GM18861 (cell line): ENCODE results near the gene MVB12A.
A peak's percentile ranks its signal among the peaks of the same experiment; 100 is the strongest.

Source experiments
- ATAC-seq: cut with Tn5 transposase; IDR thresholded peaks from one replicate; pipeline ENCODE4 v1.9.1; 2021; ENCODE audit not compliant: unreplicated experiment

Gene MVB12A

GRCh38 chr19:17441241-17442021 lies 21.6 kb downstream of the MVB12A start:
- ATAC-seq = no peak

- ATAC-seq = no peak
These were observed 25.8 kb downstream of the MVB12A start for GRCh38 chr19:17445526-17446165.

- no peak for ATAC-seq
These were observed 27.9 kb downstream of the MVB12A start for GRCh38 chr19:17447704-17448130.

DNA sequence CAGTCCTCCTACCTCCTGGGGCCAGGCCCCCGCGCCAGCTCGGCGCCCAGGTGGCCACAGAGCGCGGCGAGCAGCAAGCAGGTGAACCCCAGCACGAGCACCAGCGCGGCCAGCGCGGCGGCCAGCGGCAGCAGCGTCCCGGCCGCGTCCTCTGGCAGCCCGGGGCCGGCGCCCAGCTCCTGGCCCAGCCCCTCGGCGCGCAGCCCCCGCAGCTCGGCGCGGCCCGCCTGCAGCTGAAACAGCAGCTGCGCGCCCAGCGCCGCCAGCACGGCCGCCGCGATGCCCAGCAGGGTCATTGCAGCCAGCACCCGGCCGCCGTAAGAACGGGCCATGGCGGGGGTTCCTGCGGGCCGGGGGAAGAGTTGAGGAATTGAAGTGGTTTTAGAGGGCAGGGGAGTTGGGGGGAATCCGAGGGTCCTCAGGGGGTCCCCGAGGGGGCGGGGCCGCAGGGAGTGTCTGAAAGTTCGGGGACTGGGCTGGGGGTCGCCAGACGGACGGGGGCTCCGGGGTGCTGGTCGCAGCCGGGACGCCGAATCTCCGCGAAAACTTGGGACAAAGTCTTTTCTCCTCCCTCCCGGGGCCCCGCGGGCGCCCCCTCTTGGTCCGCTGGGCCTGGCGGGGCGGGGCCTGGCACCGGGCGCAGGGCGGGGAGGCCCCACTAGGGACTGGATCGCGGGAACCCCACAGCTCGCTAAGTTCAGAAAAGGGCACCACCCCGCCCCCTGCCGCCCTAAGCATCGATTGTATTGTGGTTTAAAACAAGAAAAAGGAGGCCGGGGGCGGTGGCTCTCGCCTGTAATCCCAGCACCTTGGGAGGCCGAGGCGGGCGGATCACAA lies 28.5 kb downstream of the MVB12A start, which contains the start of gene TMEM221:
TMEM221 (minus strand) TSS at position 538 of the 837 bp plus-strand sequence; CDS start at position 332, 206 bp downstream.
- no peak for ATAC-seq

DNA sequence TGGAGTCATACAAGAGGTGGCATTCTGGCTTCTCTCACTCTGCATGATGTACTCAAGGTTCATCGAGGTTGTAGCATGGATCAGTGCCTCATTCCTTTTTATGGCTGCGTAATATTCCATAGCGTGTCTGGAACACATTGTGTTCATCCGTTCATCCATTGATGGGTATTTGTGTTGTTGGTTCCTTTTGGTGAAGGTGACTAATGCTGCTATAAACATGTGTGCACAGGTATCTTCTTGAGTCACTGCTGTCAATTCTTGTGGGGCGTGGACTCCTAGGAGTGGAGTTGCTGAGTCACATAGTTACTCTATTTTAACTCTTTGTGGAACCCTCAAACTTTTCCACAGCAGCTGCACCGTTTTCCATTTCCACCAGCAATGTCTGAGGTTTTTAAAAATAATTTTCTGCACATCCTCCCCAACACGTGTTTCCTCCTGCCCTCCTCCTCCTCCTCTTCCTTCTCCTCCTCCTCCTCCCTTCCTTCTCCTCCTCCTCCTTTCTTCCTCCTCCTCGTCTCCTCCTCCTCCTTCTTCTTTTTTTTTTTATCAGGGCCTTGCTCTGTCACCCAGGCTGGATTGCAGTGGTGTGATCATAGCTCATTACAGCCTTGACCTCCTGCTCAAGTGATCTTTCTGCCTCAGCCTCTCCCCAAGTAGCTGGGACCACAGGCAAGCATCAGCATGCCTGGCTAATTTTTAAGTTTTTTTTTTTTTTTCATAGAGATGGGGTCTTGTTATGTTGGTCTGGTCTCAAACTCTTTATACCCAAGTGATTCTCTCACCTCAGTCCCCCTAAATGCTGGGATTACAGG lies 30.6 kb downstream of the MVB12A start:
- ATAC-seq = no peak

- no peak for ATAC-seq
These were observed 32.0 kb downstream of the MVB12A start for GRCh38 chr19:17451820-17452219.

DNA sequence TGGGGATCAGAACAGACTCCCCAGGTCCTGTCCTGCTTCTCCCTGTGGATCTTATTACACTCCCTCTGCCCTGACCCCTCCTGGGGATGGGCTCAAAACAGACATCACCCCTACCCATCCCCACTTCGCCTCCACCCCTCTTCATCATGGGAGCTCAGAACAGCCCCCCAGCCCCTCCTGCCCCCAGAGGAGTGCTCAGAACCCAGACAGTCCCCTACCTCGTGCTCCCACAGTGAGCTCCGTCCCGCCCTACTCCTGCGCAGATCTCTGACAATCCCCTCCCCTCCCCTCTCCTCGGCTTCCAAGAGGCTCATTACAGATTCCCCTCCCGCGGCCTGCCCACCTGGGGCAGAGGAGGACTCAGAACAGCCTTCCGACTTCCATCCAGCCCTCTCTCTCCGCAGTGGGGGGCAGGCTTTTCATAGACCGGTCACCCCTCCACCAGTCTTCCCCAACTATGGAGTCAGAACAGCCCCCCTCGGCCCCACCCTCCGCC lies 34.8 kb downstream of the MVB12A start:
- no peak for ATAC-seq

DNA sequence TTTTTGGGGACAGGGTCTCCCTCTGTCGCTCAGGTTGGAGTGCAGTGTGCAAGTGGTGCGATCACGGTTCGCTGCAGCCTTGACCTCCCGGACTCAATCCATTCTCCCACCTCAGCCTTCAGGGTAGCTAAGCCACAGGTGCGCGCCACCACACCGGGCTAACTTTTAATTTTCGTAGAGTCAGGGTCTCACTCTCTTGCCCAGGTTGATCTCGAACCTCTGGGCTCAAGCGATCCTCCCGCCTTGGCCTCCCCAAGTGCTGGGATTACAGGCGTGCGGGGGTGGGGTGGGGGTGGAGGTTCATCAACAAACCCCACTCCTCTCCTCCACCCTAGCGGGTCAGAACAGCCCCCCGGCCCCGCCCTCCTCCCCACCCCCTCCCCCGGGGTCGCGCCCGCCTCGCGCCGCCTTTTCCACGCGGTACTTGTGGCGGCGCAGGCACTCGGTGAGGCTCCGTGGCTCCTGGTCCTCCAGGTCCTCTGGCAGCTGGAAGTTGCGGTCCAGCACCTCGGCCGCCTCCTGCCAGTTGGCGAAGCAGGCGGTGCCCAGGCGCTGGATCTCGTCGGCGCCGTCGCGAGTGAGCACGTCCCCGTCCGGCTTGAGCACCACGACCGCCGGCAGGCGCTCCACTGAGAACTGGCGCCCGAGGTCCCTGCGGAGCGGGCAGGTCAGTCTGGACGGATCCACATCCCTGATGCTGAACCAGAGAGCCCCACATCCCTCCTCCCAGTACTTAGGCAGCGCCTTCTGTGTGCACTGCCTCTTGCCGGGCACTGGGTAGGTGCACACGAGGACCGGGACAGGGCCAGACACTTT lies 35.7 kb downstream of the MVB12A start:
- ATAC-seq = no peak

DNA sequence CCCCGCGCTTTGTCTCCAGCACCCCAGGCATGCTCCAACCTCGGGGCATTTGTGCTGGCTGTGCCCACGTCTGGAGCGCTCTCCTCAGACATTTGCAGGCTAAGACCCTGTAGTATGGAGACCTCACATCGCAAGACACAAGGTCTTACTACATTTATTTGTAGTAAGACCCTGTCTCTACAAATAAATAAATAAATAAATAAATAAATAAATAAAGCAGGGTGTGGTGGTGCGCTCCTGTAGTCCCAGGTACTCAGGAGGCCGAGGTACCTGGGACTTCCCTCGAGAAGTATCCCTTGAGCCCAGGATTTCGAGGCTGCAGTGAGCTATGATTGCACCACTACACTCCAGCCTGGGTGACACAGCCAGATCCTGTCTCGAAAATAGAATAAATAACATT lies 36.3 kb downstream of the MVB12A start:
- ATAC-seq = no peak

GRCh38 chr19:17457616-17458015 lies 37.8 kb downstream of the MVB12A start:
- ATAC-seq = no peak

DNA sequence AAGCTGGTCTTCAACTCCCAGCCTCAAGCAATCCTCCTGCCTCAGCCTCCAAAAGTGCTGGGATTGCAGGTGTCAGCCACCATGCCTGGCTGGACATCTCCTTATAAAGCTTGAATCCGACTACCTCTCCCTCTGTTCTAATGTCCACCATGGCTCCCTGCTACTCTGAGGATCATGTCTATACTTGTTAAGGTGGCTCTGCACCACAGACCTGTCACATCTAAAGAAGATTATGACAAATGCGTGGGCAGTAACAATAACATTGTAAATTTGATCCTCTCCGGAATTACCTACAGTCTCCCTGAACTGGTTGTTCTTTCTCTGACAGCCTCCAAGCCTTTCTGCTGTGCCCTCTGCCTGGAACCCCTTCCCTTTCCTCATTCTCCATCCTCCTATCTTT lies 39.1 kb downstream of the MVB12A start:
- no peak for ATAC-seq

- no peak for ATAC-seq
These were observed 40.8 kb downstream of the MVB12A start, which contains the start of gene NXNL1 for GRCh38 chr19:17460372-17461230. TSS of gene NXNL1 (minus strand) at chr19:17460926. CDS start at chr19:17460869, 57 bp downstream.

- no peak for ATAC-seq
These were observed 46.6 kb downstream of the MVB12A start for GRCh38 chr19:17466487-17466850.

DNA sequence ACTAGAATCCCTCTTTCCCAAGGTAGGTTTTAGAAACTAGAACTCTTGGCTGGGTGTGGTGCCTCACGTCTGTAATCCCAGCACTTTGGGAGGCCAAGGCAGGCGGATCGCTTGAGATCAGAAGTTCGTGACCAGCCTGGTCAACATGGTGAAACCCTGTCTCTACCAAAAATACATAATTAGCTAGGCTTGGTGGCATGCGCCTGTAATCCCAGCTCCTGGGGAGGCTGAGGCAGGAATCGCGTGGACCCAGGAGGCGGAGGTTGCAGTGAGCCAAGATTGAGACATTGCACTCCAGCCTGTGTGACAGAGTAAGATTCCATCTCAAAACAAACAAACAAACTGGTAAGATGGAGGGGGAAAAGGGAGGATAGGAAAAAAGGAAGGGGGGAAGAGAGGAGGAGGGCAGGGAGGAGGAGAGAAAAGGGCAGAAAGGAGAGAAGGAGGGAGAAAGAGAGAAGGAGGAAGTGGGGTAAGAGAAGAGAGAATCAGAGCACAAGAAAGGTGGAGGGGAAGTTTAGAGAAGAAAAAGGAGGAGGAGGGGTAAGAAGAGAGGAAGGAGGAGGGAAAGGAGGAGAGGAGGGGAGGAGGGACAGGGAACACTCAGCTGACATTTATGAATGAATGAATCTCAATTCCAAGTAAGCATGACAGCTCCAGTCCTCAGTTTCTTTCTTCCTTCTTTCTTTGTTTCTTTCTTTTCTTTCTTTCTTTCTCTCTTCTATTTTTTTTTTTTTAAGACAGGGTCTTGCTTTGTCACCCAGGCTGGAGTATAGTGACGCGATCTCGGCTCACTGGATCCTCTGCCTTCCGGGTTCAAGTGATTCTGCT lies 47.8 kb downstream of the MVB12A start:
- no peak for ATAC-seq

DNA sequence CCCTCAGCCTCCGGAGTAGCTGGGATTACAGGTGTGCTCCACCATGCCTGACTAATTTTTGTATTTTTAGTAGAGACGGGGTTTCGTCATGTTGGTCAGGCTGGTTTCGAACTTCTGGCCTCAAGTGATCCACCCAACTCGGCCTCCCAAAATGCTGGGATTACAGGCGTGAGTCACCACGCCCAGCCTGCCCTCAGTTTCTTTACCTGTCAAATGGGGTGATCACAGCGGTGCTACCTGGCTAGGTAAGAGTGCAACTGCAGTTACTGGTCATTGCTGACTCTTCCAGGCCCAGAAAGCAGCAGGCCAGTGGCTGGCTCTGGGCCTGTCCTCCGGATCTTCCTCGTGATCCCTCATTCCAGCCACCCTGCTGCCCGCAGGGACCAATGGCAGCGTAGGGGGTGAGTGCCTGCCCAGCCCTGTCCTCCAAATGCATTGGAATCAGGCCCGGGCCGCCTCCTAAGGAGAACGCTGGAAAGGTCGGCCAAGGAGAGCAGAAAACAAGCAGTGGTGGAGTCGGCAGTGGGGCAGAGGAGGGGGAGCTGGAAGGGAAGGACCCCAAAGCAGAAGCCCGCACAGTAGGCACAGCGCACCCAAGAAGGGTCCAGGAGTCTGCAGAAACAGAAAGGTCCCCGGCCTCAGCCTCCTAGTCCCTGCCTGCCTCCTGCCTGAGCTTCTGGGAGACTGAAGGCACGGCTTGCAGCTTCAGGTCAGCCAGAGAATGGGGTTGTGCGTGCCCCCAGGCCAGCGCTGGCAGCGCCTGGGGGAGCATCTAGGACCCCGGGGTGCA lies 48.6 kb downstream of the MVB12A start:
- no peak for ATAC-seq

DNA sequence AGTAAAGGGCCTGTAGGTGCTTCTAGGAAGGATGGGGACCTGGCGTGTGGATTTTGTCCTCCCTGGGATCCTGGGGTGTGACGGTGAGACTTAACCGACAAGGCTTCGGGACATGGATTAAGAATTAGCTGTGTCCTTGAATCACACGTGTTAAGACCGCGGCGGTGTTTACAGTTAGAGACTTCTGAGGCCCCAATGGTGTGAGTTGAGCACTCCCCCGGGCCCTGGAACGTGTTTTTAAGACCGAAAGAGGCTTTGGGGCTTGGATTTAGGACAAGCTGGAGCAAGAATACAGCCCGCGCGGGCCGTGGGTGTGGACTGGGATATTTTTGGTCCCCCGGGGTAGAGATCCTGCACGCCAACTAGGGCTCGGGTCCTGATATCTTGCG lies 49.2 kb downstream of the MVB12A start:
- no peak for ATAC-seq

DNA sequence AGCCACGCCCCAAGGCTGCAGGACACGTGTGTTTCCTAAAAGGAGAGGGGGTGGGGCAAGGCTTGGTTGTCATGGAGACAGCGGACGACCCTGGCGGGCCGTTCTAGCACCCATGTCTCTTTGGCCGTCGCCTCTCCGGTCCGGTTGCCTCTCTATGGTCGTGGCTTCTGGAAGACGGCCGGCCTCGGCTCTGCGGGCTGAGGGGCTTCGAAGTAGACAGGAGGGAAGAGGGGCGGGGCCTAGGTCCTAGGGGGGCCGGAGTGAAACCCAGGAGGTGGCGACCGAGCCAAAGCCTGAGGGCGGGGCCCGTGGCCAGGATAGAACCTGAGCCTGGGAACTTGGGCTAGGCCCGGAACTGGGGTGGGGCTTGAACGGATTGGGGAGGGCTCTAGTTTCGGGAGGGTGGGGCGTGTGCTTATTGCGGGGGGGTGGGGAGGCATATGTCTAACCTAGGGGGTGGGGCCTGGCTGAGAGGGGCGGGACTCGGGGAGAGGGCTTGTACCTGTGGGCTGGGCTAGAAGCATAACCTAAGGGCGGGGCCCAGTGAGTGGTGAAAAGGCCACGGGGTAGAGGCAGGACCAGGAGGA lies 49.7 kb downstream of the MVB12A start:
- peak; percentile 21 for ATAC-seq
